WTC11 (cell line): ENCODE data around the gene FAM228B.

ENCODE experiments used
- MYBL2 ChIP-seq: sonication (generic); formaldehyde crosslinking; IDR thresholded peaks from 2 replicates; pipeline ENCODE4 v1.8.1; 2023; ENCODE audit warnings: mild to moderate bottlenecking, moderate library complexity, missing genetic modification reagents
- ZNF232 ChIP-seq: sonication (generic); formaldehyde crosslinking; IDR thresholded peaks from 2 replicates; pipeline ENCODE4 v1.8.0; 2022; ENCODE audit warnings: mild to moderate bottlenecking, missing genetic modification reagents
- ZNF416 ChIP-seq: fragments of 250-450 bp; sonication (Bioruptor Pico); IDR thresholded peaks from 2 replicates; pipeline ENCODE4 v1.9.0; 2021; ENCODE audit warnings: mild to moderate bottlenecking, inconsistent platforms
- TF ChIP-seq, protein P1 (sequence below): sonication (generic); formaldehyde crosslinking; IDR thresholded peaks from 2 replicates; pipeline ENCODE4 v1.8.1; 2022; ENCODE audit warnings: low read depth, missing genetic modification reagents, borderline replicate concordance
- TF ChIP-seq, protein P2 (sequence below): fragments of 200-600 bp; IDR thresholded peaks from 2 replicates; pipeline ENCODE4 v1.8.0; 2022; ENCODE audit warnings: antibody characterized with exemption

DNA sequence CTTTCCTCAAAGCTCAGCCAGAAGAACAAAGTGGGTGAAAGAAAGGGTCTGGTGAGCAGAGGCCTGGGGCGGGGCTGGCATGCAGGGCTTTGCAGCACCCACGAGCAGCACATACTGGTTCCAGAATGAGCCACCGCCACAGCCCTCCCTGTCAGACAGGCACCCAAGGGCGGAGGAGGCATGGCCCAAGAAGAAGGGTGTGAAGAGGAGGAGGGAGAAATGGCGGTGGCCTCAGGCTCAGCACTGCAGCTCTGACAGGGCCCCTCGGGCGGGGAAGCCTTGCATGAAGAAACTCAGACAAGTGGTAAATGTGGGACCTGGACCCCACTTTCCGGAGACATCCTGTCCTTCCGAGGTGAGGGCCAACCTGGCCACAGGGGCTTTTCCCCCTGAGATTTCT lies 67.2 kb downstream of the FAM228B start:
- TF ChIP-seq, protein P1, sequence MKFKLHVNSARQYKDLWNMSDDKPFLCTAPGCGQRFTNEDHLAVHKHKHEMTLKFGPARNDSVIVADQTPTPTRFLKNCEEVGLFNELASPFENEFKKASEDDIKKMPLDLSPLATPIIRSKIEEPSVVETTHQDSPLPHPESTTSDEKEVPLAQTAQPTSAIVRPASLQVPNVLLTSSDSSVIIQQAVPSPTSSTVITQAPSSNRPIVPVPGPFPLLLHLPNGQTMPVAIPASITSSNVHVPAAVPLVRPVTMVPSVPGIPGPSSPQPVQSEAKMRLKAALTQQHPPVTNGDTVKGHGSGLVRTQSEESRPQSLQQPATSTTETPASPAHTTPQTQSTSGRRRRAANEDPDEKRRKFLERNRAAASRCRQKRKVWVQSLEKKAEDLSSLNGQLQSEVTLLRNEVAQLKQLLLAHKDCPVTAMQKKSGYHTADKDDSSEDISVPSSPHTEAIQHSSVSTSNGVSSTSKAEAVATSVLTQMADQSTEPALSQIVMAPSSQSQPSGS = no peak
- TF ChIP-seq, protein P2, sequence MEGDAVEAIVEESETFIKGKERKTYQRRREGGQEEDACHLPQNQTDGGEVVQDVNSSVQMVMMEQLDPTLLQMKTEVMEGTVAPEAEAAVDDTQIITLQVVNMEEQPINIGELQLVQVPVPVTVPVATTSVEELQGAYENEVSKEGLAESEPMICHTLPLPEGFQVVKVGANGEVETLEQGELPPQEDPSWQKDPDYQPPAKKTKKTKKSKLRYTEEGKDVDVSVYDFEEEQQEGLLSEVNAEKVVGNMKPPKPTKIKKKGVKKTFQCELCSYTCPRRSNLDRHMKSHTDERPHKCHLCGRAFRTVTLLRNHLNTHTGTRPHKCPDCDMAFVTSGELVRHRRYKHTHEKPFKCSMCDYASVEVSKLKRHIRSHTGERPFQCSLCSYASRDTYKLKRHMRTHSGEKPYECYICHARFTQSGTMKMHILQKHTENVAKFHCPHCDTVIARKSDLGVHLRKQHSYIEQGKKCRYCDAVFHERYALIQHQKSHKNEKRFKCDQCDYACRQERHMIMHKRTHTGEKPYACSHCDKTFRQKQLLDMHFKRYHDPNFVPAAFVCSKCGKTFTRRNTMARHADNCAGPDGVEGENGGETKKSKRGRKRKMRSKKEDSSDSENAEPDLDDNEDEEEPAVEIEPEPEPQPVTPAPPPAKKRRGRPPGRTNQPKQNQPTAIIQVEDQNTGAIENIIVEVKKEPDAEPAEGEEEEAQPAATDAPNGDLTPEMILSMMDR = no peak
- no peak for TF ChIP-seq ZNF416
- no peak for TF ChIP-seq ZNF232 (CRISPR knock-in tag)
- TF ChIP-seq MYBL2 (CRISPR knock-in tag) = no peak
